Activated gamma-delta T cell treated with Interleukin-2 at 50 U/mL for 16 hours (primary cell): ENCODE data around the gene SYT2.
"Not testable (repeated sequence)": the region's sequence is repeated elsewhere in the genome, so short reads cannot be mapped to it uniquely, and the experiment has no call there.

Source experiments
- DNase-seq: peaks from one replicate; pipeline ENCODE4 v3.0.0-alpha.2; 2020

Gene SYT2

DNA sequence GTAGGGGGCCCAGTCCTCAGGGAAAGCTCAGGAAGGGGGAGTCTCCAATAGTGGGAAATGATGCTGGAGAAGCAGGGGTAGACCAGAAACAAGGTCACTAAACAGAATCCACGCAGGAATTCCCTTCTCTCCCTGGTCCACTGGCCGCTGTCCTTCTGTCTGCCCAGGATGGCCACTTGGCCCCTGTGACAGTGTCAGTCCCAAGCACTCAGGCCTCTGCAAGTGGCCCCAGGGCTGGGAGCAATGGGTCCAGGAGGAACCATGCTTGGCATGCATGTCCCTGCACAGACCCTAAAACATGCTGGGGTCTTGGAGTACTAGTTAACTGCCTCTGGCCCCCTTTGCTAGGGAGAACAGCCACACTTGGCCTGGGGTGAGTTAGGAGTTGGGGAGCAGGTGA, 90.2 kb downstream of the SYT2 start:
- not testable (repeated sequence) for DNase-seq

DNA sequence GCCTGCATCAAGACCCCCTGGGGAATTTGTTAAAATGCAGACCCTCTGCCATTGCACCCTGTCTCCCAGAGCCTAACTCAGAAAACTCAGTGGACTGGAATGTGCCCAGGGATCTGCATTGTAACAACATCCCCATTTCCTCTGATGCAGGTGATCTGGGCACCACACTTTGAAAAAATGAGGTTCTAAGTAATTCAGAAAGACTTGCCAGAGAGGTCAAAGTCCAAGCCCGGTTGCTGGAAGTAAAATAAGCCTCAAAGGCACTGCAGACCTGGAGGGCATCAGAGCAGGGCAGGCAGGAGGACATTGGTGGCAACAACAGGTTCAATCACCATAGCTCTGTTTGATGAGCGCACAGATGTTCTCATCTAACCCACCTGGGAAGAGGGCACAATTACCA, 90.7 kb downstream of the SYT2 start:
- DNase-seq = no peak

DNA sequence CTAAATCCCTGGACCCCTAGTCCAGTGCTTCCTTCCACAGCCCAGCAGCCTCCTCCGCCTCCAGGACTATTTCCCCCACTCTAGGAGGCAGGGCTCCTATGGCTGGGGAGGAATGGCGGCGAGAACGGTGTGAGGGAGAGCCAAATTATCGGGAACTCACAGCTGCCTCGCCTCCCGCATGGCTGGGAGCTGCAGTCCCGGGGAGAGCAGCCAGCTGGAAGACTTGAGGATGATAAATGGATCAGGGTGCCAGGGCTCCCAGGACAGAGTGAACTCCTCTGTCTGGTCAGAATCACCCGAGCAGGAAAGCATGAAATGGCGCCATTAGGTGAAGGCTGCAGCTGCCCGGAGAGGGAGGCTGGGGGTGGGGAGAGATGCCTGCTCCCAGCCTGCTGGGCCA, 91.2 kb downstream of the SYT2 start:
- not testable (repeated sequence) for DNase-seq

DNA sequence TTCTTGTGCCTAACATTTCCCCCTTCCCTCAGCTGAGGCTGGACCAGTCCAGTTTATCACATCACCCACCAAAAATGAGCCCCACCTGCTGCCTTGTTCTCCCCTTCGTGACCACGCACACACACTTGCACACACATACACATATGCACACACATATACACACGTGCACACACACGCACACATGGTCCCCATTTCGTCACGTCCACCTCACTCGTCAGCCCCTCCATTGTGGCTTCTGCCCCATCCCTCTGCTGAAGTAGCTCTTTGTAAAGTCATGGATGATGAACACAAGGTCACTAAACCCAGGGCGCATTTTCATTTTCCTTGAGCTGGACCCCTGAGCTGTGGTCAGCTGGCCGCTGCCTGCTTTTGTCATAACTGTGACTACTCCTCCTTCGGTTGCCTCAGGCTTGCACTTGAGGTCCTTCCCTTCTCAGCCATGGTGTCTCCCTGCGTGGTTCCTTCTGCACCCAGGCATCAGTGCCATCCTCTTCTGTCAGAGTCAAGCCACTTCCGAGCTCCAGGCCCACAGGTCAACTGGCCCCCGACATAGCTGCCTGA, 93.8 kb downstream of the SYT2 start:
- DNase-seq = no peak

DNA sequence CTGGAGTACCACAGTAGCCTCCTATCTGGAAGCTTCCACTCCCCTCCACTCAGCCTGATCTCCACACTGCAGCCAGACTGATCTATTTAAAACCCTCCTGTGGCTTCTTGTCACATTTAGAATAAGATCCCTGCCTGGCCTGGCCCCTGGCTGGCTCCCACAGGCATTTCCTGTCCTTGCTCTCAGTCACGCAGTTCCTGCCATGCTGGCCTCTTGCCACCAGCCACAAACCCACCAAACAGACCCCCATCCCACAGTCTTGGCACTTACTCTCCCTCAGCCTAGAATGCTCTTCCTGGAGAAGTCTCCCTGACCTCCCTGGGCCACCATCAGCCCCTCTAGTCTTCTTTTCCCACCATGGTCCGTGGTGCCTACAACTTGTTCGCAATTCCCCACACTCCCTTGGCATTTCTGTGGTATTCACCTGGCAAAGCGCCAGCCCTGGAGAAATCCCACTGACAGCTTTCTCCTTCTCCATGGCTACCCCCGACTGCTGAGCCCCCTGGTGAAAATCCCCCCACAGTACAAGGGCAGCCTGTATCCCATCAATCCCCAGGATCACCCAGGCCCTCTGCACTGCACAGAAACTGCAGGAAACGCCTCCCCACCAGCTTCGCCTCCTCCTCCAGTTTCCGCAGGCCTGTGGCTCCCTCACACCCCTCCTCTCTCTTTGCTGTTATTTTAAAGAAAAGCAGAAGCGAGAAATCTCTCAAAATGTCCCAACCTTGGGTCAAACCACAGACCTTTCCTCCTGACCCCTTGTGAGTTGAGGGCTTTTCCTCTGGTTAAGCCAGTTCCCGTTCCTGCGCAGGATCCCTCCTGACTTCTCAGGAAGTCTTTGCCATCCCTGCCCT, 94.5 kb downstream of the SYT2 start:
- no peak for DNase-seq

DNA sequence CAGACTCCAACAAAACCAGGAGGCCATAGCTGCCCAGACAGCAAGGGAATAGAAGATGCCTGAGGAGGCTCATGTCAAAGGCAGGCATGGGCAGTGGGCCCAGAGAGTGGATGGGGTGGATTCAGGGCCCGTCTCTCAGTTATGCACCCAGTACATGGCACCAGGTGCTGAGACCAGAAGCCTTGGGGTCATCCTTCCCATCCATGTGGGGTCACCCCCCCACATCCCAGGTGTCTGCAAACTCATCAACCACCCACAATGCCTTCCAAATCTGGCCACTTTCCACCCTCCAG, 95.1 kb downstream of the SYT2 start:
- DNase-seq = not testable (repeated sequence)

DNA sequence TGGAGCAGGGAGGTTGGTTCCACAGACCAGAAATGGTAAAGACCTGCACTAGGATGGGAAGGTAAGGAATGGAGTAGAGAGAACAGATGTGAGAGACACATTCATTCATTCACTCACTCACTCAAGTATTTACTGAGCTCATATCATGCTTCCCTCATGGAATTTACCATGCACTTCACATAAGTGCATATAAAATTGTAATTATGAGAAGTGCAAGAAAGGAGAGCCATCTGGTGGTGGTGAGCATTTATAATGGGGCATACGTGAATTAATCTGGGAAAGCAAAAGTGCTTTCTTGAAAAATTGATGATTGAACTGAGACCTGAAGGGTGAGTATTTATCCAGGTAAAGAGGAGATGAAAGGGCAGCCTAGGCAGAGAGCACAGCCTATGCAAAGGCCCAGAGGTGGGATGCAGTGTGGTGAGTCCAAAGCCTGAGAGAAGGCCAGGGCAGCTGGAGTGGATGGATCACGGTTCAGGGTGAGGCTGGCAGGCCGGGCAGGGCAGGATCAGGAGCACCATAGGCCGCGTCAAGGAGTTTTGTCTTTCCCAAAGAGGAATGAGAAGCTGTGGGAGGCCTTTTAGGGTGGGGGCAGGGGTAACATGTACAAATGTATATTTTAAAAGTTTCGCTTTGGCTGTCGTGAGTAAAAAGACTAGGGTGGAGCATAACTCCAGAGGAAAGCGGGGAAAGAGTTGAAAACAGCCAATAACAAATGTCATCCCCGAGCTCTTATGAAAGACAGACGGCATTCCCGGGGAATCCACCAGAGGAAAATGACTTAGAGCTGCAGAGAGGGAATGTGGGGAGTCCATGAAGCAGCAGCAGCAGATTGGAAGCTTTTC, 95.7 kb downstream of the SYT2 start:
- not testable (repeated sequence) for DNase-seq

DNA sequence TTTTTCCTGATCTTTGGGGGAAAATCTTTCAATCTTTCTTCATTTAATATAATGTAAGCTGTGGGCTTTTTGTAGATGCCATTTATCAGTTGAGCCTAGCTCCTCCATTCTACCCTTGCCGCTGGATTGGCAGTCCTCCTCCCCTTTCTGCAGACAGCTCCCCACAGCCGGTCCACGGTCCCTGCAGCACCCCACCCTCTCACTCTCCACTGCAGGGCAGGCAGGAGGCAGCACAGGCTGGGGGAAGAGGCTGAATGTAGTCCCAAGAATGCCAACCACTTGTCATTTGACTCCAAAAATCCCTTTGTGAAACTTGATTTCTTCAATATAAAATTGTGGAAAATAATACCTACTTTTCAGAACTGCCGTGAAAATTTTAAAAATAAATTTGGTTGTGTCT, 96.7 kb downstream of the SYT2 start:
- DNase-seq = no peak

DNA sequence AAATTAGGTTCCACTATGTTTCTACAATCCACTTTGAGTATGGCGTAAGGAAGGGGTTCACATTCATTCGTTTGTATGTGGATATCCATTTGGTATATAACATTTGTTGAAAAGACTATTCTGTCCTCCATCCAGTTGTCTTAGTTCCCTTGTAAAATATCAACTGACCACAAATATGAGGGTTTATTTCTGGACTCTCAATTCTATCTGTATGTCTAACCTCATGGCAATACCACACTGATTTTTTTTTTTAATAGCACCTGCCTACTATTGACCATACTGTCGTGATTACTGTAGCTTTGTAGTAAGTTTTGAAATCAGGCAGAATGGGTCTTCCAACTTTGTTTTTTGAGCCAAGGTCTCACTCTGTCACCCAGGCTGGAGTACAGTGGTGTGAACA, 98.2 kb downstream of the SYT2 start:
- DNase-seq = not testable (repeated sequence)

DNA sequence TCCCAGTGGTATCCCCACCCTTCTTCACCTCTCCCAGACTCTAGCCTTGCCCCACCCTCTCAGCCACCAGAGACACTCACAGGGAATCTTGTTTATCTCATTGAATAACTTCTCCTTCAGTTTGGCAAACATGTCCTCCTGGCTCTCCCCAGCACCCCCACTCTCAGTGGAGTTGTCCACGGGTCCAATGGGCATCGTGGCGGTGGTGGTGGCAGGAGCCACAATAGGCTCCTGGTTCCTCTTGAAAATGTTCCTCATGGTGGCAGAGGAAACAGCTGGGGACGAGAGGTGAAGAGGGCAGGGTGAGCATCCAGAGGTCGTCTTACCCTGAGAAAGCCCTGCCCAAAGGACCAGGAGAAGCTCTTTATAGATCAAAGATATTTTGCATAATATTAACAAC, 104.7 kb downstream of the SYT2 start:
- no peak for DNase-seq

DNA sequence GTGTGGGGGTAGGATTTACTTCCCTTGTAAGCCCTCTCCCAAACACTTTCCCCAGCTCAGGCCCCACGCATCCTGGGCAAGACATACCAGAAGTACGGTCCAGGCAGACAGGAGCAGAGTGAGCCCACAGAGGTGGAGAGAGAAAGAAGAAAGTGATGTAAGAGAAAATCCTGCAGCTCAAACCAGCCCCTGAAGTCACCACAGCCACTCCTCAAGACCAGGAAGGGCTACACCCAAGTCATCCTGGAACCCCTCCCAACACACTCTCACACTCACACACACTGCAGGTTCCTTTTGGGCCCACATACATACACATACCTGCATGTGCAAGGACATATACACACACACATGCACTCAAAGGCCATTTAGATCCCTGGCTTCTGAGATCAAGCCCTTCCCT, 106.8 kb downstream of the SYT2 start:
- no peak for DNase-seq

DNA sequence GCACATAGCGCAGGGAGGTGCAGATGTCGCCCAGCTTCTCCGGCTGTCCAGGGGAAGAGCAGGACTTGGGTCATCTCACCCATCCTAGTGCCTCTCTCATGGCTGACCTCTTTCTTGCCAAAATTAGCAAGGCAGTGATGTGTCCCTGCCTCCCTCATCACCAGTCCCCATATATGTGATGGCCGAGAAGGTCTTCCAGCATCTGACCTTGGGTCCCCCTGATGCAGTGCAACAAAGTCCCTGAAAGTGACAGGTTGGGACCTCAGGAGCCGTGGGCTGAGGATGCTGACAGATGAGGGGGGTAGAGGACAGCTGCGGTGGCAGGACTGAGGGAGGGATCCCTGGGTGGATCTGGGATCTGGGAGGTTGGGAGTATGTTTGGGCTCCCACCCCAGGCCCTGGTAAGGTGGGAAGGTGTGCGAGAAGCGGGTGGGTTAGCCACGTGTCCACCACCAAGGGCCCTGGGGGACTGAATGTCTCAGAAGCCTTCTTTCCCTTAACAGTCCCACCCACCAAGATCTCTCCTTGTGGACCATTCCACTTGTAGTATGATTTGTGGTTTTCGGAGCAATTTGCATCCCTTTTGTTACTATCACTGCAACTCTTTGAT, 109.7 kb downstream of the SYT2 start:
- no peak for DNase-seq

DNA sequence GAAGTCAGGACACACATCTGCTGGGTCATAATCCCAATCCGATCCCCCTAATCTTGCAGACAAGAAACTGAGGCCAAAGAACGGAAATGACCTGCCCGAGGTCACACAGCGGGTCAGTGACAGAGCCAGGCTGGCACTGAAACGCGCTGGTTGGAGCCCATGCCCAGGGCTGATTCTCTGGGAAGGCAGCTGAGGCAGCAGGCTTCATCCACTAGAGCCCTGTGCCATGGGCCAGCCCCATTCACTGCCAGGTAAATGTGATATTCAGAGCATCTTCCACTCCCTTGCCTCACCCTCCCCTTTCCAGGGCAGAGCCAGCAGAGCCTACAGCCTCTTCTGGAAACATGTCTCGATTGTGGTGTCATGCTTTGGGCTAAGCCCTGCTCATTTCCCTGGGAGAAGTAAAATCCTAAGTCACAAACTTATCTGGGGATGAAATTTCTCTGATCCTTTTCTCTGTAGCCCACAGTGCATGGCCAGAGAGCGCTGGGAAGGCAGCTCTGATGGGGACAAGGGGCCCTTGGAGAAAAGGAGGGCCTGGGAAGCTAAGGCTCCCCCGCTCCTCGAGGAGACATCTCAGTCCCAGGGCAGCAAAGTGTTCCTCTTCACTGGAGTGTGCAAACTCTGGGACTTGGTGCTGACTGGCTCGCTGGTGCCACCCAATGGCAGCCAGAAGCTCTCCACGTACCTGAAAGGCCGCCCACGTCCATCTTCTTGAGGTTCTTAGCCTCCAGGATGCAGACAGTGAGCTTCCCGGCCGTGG, 110.4 kb downstream of the SYT2 start:
- no peak for DNase-seq

DNA sequence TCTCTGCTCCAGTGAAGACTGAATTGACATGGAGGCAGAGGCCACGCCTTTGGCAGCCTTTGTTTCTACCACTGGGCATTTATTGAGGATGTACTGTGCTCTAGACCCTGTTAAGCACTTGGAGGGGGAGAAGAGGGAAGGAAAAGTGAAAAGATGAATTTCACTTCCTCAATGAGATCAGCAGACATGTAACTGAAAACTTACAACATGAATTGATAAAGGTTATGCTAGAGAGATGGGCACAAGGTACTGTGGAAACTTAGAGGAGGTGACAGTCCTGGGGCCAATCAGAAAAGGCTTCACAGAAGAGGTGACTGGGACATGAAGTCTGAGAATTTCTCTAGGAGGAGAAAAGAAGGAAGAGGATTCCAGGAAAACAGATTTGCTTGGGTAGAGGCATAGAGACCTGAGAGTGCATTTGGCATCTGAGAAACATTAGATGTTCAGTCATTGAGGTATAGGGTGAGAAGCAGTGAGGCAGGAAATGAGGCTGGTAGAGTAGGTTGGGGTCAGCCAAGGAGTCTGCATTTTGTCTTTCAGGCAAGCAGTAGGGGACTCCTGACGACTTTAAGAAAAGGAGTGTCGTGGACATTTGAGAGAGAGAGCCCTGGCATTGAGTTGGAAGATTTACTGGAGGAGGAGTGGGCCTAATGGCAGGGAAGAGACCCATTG, 113.0 kb downstream of the SYT2 start:
- no peak for DNase-seq

DNA sequence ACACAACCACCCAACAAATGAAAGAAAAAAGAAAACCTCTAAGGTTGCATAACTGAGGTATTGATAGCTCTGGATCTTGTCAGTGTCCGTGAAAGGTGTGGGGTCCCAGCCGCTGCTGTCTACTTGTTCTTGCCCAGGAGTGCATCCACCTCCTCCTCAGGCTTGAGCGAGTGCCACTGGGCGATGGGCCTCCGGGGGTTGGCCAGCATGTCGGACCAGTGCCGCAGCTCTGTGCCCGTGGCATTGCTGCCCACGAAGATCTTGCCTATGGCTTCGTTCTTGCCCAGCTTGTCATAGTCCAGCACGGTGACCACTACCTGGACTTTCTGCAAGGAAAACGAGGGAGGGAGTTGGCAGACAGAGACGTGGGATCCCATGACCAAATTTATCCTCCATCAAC, 113.6 kb downstream of the SYT2 start:
- DNase-seq = no peak

DNA sequence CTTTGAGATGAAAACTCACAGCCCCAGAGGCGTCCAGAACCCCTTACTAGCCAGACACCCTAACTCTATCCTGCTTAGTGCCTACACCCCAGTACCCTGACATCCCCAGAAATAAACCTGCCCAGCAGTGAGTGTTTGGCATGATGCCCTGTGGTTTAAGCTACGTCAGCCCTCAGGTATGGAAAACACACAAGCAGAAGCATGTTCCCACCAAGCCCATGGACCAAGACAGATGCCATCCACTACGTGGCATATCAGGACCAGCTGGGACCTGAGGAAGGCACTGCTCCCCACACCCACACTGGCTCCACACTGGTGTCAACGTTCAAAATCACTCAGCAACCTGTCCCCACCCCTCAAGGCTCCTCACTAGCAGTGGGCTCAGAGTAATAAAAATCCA, 116.4 kb downstream of the SYT2 start:
- DNase-seq = no peak

DNA sequence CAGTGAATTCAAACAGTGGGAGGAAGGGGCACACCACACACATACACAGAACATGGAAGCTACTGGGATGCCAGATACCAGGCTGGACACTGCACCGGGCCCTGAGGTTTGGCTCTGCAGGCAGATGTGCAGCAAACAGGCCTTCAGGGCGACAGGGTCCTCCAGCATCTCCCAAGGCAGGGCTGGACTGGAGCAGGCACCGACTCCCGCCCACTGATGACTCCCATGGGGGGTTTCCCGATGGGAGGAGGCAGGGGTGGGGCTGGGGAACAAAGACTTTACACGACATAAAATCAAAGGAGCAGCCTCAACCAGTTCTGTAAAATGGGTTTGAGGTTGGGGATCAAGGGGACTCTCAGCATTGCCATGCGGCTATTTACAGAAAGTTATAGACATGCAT, 118.1 kb downstream of the SYT2 start:
- DNase-seq = no peak

DNA sequence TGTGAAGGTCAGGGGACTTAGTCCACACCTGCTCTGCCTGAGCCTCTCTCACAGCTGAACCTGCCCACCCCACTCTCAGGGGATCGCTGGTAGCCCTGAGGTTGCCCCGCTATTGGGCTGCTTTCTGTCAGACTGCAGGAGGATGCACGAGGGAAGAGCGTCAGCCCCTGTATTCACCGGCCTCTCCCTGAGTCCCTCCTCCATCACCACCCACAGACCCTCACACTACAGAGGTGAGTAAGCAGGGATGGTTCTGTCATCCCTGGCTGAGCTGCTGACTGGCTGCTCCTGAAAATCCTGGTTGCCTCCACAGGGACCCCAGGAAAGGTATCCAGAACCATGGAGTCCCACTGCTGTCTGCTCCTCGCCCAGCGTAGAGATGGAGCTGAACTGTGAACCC, 118.7 kb downstream of the SYT2 start:
- no peak for DNase-seq

DNA sequence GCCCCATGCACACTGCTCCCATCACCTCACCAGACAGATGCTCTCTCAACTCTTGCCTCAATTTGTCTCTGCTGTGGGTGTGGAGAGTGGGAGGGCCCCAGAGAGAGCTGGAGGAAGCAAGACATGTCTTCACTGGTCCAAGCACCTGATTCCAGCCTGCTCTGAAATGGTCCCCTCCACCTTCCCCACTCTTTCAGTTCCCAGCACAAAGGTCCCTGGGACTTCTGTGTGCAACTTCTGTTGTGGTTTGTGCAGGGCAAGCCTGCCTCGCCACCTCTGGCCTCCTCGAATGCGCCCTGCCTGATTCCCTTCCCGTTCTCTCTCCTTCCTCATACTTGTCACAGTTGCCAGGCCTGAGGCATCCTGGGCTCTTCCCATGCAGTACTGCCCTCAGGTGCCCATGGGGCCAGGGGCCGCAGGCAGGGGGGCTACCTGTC, 119.3 kb downstream of the SYT2 start:
- DNase-seq = no peak

DNA sequence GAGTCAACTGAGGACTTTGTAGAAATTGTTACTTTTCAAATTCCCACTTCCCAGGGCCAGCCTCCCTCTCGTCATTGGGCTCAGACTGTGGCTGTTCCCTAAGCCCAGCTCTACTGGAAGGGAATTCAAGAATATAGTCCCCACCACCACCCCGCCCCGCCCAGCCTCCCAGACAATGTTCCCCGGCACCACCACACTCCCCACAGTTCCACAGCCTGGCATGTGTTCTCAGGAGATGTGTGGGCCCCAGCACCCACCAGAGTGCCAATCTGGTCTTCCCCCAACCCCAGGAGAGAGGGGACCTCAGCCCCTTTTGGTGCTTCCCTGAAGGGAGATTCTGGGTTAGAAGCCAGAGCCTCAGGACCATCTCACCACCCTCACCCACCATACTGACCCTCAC, 120.1 kb downstream of the SYT2 start:
- DNase-seq = no peak

DNA sequence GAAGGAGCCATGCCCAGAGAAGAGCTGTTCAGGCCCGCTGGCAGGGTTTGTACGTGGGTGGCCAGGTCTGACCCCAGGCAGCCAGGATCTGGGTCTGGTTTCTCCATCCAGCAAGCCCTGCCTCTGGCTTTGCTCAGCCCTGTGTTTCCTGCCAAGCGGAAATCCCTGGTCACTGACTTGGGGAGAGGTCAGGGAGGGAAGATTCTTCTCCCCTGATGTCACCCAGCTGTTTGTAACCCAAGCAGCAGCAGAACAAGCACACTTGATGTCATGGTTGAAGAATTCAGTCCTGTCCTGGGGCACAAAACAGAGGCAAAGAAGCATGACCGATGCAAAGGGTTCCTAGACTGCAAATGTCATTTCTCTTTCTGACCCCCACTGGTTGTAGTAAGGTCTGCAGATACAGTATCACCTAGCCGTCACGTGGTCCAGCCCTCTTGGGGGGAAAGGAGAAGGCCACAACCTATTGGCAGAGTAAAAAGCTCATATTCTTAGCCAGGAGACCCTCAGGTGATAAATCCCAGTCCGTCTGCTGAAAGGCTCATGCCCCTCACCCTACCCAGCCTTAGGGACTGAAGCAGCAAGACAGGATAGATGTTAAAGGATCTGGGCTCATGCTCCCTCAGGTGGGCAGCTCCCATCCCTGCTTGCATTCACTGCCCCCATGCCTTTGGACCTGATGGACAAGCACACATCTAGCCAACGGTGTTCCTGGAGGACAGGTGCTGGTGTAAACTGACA, 120.9 kb downstream of the SYT2 start:
- DNase-seq = no peak
